Fibroblast of skin of left quadriceps (primary cell): ENCODE results near the gene SYS1.
A peak's percentile ranks its signal among the peaks of the same experiment; 100 is the strongest.

Experiments
- DNase-seq, 2 experiments: peaks; one replicate each; pipeline ENCODE4 v3.0.0-alpha.2; 2013; ENCODE audit warnings: low read depth in 2 of 2

SYS1 gene

DNA sequence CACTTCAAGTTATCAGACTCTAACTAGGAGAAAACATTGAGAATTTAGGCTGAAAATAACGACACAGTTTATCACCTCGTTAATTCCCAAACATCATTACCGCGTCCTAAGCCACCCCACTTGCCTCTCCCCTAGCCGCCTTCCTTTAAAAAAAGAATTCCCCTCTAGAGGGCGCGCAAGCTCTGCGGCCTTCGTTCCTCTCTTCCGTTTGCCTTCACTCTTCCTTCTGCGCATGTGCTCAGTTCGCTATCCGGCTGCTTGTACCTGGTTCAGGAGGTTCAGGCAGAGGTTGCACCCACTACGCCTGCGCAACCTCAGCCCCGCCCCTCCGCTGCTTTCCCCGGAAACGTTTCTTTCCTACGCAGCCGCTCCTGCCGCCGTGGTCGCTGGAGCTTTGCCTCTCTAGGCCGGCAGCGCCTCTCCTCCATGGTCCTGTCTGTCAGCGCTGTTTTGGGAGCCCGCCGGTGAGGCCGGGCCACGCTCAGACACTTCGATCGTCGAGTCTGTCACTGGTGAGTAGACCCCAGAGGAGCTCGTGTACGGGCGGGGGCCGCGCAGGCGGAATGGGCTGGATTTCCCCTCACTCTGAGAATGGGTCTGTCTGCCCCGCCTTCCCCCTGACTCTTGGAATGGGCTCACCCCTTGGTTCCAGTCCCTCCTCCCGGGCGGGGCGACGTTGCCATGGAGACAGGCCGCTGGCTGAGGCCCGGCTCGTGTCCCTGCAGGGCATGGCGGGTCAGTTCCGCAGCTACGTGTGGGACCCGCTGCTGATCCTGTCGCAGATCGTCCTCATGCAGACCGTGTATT lies at the start of gene SYS1:
Gene SYS1, plus strand, starts transcription at position 353 of the 807 bp plus-strand sequence. Its CDS starts 376 bp downstream, at position 729.
- peak; percentile 96 to 97 for DNase-seq

DNA sequence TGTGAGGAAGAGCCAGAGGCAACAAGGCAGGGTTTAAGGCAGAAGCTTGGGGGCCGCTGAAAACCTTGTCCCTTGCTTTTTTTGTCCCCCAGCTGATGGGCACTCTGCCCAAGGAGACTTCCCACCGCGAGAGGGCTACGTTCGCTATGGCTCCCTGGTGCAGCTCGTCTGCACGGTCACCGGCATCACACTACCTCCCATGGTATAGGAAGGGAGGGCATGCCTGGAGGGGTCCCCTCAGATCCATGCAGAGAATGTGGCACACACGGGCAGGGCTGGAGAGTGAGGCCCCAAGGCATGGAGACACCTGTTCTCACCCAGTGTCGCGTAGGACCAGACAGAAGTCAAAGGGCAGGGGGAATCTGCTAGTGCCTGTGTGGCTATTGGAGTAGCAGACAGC lies 49.0 kb upstream of the SYS1 start:
- DNase-seq: no peak

DNA sequence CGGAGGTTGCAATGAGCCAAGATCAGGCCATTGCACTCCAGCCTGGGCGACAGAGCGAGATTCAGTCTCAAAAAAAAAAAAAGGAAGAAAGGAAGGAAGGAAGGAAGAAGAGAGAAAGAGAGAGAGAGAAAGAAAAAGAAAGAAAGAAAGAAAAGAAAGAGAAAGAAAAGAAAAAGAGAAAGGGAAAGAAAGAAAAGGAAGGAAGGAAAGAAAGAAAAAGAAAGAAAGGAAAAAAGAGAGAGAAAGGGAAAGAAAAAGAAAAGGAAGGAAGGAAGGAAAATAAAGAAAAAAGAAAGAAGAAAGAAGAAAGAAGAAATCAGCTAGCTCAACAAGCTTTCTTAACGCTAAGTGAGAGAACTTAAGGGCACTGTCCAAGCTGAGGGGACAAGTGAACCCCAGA lies 47.3 kb upstream of the SYS1 start:
- DNase-seq: no peak

DNA sequence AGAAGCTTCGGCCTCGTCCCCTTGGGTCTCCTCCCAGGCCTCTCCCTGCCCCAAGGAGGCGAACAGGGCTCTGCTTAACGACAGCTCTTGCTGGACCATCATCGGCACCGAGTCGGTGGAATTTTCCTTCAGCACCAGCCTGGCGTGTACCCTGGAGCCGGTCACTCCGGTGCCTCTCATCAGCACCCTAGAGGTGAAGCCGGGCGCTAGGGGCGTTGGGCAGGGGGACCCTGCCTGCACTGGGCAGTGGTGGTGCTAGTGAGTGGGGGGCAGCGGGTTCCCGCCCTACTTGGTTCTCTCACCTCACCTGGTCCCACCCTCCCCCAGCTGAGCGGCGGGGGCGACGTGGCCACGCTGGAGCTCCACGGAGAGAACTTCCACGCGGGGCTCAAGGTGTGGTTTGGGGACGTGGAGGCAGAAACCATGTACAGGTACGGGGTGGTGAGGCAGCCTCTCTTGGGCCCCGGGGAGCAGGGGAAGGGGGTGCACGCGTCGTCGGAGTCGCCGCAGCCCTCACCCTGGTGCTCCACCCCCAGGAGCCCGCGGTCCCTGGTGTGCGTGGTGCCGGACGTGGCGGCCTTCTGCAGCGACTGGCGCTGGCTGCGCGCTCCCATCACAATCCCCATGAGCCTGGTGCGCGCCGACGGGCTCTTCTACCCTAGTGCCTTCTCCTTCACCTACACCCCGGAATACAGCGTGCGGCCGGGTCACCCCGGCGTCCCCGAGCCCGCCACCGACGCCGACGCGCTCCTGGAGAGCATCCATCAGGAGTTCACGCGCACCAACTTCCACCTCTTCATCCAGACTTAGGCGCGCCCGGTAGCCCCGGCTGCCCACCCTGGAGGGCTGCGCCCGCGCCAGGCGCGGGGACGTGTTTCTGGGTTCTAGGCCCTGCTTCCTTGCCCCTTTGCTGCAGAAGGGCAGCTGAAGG lies 46.5 kb upstream of the SYS1 start:
- DNase-seq: no peak

DNA sequence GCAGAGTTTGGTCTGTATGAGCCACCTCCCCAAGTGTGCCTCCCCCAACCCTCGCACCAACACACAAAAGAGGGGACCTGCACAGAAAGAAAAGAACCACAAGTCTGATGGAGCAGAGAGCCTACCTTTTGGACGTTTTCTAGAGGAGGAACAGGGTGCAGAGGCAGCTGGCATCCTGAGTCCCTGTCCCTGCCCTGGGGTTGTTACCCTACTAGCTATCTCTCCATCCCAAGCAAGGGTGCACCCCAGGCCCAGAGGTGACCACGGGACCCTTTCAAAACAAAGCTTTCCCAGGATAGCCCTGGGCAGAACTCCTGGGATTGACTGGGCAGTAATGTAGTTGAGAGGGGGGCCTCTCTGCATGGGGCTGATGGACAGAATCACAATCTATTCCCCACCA lies 45.1 kb upstream of the SYS1 start:
- DNase-seq: no peak

DNA sequence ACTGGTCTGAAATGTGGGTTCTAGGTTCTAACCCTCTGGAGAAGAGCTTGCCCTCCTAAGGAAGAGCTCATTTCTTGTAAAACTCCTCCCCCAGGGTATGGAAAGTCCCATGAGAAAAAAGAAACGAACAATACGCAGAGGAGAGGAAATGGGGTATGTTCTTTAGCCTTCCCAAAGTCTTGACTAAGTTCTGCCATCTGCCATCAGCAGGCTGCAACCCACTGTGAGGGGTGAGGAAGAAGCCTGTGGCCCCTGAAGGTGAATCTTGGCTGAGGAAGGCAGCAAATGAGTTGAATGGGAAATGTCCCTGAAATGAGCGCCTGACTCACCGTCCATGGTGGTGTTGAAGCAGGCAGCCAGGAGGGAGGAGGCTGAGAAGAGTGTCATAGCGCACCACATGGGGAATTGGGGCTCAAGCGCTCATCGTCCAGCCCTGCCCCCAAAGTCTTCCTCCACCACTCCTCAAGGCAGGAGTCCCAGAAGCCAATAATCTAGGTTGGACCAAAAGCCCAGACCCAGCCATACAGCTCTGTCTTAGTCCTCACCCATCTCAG lies 44.5 kb upstream of the SYS1 start:
- no peak for DNase-seq

DNA sequence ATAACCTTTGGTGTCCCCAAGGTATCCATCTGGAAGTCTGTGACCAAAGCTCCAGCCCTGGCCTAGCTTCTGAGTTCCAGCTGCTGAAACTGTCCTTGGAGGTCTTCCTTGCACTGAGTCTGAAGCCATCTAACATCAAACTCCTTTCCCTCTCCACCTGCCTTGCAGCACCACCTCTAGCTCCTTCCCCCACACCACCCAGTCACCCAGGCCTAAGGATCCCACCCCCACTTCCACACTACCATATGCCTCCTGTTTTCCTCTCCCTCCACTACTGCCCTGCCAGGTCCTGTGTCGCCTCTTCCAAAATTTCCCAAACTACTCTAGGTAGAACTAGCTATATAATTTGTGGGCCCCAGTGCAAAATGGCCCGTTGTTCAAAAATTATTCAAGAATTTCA lies 44.0 kb upstream of the SYS1 start:
- DNase-seq: no peak

DNA sequence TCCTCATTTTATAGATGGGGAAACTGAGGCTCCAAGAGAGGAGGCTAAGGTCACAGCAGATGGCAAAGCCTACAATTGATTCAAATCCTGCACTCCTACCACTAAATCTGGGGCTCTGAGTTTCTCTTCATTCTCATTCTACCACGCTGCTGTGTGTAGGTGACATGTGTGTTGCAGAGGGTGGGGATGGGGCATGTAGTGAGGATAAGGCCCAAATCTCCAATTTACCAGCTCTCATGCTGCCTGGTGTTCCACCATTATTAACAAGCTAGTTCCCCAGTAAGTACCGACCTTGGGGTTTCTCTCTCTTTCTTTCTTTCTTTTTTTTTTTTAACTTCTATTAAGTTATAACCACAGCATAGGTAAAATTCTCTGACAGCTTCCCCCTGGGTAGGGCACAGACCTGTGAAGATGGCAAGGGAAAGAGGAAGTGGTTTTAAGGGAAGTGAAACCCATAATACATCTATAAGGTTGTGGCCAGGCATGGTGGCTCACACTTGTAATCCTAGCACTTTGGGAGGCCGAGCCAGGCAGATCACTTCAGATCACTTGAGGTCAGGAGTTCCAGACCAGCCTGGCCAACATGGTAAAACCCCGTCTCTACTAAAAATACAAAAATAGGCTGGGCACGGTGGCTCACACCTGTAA lies 41.9 kb upstream of the SYS1 start:
- DNase-seq: no peak

DNA sequence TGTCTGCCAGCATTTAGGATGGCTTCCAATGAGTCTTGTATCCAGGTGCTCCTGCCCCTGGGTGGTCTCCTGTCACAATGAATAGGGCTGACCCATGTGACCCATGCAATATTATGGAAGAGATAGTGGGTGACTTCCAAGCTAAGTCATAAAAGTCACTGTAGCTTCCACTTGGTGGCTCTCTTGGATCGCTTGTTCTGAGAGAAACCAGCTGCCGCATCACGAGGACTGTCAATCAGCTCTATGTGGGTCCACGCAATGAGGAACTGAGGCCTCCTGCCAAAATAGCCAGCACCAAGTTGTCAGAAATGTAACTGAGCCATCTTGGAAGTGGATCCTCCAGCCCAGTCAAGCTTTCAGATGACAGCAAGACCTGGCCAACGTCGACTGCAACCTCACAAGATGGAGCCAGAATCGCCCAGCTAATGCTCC lies 40.0 kb upstream of the SYS1 start:
- no peak for DNase-seq

DNA sequence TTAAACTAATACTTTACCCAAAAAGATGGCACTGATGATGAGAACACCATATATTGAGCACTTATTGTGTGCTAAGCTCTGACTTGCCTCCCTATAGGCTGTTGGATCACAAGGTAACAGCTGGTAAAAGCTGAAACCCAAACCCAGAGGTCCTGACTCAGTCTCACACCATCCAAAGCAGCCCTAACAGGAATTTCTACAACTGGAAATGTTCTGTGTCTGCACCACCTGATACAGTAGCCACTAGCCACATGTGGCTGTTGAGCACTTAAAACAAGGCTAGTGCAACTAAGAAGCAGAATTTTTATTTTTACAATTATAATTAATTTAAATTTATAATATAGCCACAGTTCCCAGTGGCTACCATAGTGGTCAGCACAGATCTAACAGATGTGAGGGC lies 39.2 kb upstream of the SYS1 start:
- DNase-seq: no peak

DNA sequence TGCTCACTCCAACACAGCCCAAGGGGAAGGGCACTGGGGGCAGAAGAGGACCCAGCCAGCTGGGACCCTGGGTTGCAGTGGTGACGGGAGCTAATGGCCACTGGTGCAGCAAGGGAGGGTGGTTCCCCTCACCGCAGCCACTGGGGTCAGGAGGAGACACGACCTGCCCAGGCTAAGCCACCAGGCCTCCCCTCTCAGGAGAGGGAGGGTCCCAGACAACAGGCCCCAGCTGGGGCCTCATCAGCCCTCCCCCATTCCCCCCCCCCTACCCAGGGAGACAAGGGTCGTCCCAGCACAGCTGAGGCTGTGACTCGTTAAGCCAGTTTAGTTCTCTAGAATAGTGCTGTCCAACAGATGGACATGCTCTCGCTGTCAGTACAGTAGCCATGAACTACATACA lies 37.6 kb upstream of the SYS1 start:
- no peak for DNase-seq

DNA sequence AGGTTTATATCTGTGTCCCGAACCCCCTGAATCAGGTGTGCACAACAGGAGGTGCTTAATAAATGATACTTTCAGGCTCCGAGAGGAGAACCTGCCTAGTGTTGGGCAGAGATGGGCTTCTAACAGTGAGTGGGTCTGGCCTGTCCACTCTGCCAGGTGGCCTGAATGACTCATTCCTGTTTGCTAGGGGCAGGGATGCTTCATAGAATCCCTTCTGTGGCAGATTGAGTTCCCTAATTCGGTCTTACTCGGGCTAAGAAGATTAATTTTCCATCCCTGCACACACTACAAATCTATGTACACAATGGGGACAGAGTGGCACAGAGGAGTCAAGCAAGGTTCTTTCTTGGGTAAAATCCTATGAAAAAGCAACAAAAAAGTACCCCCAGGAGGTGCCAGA lies 34.5 kb upstream of the SYS1 start:
- no peak for DNase-seq

DNA sequence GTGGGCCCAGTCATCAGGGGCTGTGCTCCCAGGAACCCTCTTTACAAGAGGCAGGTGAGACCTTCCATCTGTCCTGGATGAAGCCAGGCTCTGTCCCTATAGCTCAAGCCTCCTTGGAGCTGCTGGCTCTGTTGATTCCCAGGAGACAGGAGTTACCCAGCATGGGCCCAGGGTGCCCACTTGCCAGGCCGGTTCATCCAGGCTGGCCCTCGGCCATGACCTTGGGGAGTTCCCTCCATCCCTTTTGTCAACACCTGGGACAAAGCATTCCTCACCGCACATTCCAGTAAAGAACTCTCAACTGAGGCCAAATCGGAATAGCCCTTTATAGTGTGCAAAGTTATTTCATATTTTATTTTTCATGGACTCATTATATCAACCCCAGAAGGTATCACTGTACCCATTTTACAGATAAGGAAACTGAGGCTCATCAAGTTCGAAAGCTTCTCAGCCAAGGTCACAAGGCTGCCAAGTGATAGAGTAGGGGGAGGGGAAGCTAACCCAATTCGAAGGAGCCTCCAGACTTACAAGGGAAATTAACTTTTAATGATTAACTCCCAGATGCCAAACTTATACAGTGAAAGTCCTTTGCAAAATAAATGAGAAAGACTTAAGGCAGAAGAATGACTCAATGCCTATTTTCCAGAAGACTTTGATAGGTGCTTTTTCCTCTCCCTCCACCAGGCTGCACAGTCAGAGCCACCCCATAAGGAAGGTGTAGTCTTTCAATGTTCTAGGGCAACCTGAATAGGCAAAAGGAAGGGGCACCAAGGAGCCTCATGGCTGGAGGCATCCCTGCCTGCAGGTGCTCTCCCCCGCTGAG lies 33.2 kb upstream of the SYS1 start:
- no peak for DNase-seq

DNA sequence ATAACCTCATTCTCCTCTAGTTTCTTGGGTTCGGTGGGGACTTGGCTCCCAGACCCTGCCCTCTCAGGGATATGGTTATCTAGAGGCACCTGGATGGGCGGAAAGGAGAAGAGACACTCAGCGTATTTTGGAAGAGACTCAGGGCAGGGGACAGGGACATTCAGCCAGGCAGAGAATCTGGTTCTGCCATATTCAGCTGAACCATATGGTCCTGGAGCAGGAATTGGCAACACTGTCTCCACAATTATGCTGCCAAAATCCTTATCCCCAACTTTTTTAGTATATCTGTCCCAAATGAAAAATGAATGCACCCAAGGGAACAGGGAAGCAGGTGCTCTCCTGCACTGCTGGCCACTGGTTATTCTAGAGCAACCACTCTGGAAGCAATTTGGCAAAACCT lies 32.5 kb upstream of the SYS1 start:
- no peak for DNase-seq

DNA sequence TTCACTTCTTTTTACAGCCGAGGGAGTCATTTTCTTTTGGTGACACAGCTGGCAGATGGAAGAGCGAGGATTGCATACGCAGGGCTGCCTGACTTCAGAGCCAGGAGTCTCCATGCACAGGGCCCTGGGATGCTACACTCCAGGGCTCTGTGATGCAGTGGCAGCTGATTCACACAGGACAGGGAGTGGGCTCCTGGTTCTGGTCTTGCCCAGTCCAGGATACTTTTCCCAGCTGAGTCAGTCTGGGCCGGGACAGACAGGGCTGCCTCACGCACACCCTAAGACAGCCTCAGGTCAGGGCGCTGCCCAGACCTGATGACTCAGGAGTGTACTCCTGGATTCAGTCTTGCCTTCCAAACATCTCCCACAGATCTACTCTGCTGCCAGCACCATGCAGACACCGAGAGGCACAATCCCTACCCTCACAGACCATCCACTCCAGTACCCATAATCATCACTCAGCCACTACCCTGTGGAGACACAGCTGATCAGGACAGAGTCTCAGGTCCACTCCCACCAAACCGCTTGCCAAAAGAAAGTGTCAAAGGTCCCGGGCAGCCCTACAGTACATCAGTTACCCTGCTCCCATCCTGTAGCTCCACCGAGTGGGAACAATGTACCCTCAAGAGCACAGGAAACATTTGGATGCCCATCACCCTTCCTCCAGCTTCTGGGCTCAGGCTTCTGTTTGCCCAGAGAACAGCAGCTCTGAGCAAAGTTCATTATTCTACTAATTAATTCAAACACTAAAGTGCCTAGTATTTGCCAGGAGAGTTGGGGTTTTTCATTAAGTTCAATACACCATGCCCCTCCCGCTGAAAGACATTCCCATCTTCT lies 26.2 kb upstream of the SYS1 start:
- no peak for DNase-seq

DNA sequence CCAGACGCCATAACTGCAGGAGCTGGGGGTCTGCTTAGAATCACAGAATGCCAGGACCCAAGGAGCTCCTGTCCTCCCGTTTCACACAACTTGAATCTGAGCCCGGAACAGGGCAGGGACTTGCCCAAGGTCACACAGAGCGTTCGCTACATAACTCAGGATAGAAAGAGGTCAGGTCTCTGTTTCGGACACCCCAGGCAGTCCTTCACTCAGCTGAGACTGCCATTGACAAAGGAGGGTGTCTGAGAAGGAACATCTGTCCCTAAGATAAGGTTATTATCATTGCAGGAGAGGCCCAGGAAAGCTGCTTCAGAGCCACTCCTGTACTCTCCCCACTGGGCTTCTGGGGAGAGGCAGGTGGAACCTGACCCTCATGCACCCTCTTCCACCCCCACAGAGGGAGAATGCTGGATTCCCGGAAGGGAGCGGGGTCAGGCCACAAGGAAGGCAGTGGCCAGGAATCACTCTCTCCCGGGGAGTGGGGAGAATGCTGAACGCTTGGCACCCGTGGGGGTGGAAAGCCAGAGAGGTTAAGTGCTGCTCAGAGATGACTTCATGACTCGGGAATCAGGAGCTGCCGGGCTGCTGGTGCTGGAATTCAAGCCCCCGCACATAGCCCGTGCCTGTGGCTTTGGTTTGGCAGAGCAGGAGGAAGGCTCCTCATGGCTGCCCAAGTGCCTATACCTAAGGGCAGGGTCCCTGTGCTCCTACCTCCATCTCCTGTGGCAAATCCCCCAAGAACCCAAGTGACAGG lies 25.4 kb upstream of the SYS1 start:
- peak; percentile 73 to 78 for DNase-seq

DNA sequence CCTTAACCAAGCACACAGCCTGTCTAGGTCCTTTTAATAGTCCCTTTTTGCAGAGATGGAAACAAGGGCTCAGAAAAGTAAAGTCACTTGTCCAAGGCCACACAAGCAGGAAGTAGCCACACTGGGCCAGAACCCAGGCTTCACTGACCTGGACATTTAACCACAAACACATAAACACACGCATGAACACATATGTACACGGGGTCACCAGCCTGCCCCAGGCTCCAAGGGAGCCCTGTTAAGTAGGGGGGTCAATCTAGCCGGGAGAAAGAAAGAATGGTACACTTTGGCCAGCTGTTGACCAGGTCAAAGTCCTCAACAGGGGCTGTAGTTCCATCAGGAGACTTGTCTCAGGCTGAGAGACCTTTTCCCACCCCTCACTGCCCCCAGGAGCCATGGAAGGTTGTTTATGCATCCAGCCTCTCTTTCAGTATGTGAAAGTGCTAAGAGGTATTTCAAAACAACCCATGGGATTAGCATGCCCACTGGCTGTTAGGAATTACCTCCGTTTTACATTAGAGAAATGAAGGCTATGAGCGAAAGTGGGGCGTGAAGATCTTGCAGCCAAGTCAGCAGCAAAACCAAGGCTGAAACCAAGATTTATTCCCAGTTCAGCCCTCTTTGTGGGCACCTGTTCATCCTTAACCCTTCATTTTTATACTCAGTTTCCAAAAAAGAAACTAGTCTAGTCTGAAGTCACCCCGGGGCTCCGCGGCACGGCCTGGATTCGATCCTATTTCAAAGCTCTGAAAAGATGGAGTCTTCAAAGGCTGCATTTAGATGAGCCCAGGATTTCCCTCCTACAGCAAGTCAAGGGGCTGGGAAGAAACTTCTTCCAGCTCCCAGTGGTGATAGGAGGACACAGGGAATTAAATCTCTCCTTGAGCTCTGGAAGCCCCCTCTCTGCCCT lies 24.6 kb upstream of the SYS1 start:
- DNase-seq: no peak

DNA sequence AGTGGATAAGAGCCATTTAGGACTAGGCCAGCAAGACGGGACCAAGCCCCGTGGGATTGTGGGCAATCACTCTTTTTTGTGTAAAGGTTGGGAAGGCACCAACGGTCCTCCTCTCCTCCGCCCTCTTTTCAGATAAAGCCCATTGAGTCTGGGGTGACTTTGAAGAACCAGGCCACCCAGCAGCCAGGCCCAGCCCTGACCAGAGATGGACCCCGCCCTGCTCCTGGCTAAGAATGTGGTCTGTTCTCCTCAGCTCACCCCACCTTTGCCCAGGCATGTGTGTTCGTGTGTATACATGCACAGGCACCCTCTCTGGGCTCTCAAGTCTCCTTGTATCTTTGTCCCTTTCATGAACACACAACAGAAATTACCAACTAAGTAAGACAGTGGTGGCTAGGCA lies 23.9 kb upstream of the SYS1 start:
- DNase-seq: no peak
